SW480 (cell line): Measurements from ENCODE around the gene POLR3GL.
"Not testable (repeated sequence)": the region's sequence is repeated elsewhere in the genome, so short reads cannot be mapped to it uniquely, and the experiment has no call there.

Experiments used
- DNase-seq: peaks from one replicate; pipeline ENCODE4 v3.0.0-alpha.2; 2016; ENCODE audit warnings: low spot score

POLR3GL gene

GRCh38 chr1:145964328-145965118 lies at the start of gene POLR3GL, which contains the start of gene ANKRD34A:
TSS of gene POLR3GL (plus strand) at chr1:145964690. CDS start at chr1:145974866, 10,176 bp downstream.
TSS of gene ANKRD34A (minus strand) at chr1:145964575. CDS start at chr1:145961759, 2,816 bp downstream.
- DNase-seq = peak; percentile 91

DNA sequence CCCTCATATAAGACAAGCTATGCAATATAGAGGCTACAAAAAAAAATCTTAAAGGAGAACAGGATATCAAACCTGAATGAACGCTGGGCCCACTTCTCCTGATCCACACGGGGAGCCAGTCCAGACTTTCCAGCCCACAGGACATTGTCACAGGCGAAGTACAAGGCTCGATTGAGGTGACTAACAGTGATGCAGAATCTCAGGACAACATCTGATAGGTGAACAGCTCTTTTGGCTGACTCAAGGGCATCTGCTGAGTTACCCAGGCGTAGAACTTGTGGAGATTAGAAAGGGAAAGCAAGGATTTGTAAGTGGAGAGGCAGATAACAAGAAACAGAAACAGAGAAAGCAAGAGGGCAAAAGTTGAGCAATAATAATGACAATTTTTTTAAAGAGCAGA lies 47.7 kb upstream of the POLR3GL start:
- no peak for DNase-seq

DNA sequence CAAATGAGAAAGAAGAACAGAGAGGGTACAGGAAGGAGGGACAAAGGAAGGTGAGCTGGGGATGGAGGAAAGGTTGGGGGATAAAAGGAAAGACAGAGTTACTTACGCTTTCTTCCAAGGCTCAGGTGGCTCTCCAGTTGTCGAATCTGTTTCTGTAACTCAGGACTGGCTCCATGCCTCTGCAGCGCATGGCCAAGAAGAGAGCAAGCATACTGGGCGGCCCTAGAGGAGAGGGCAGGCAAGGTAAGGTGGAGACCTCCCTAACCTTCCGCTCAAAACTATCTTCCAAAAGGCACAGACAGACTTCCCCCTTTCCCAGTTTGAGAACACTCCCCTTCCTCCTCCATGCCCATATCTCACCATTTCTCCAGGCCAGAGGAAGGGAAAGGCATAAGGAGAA lies 46.9 kb upstream of the POLR3GL start:
- DNase-seq = no peak

- peak; percentile 72 for DNase-seq
These were observed 46.1 kb upstream of the POLR3GL start, which contains the start of gene PEX11B for GRCh38 chr1:145918144-145918991. TSS of gene PEX11B (minus strand) at chr1:145918717. CDS start at chr1:145918688, 29 bp downstream.

DNA sequence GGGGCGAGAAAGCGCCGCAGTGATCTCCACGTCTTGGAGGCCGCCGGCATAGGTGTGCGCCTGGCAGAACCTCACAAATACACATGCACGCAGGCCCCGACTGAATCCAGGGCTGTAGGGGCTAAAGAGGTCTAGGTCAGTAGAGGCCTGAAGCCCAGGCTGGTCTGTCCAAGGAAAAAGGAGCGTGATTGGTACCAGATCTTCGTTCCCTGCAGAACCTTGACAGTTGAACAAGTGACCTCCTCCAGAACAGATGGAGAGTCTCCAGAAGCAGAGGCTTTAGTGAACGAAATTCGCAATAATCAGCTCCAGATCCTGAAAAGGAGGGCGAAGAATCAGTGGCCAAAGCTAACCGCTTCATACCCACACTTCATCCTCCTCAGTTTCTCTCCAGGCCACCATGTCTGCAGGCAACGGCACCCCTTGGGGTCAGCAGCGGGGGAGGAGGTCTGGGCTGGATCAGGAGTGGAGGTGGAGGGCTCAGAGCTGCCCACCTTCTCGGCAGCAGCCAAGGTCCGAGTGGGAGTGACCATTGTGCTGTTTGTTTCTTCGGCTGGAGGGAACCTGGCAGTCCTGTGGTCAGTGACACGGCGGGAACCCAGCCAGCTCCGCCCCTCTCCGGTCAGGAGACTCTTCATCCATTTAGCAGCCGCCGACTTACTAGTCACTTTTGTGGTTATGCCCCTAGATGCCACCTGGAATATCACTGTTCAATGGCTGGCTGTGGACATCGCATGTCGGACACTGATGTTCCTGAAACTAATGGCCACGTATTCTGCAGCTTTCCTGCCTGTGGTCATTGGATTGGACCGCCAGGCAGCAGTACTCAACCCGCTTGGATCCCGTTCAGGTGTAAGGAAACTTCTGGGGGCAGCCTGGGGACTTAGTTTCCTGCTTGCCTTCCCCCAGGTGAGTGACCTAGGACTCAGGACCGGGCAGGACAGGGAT lies 45.2 kb upstream of the POLR3GL start:
- peak; percentile 80 for DNase-seq

GRCh38 chr1:145920297-145920696 lies 44.2 kb upstream of the POLR3GL start:
- DNase-seq = not testable (repeated sequence)

- no peak for DNase-seq
These were observed 42.2 kb upstream of the POLR3GL start for GRCh38 chr1:145922266-145922665.

- DNase-seq = no peak
These were observed 37.8 kb upstream of the POLR3GL start for GRCh38 chr1:145926686-145927062.

GRCh38 chr1:145927063-145927886 lies 37.2 kb upstream of the POLR3GL start, which contains the start of gene RBM8A:
TSS of gene RBM8A (minus strand) at chr1:145927484. CDS start at chr1:145927426, 58 bp downstream.
- DNase-seq = peak; percentile 98

DNA sequence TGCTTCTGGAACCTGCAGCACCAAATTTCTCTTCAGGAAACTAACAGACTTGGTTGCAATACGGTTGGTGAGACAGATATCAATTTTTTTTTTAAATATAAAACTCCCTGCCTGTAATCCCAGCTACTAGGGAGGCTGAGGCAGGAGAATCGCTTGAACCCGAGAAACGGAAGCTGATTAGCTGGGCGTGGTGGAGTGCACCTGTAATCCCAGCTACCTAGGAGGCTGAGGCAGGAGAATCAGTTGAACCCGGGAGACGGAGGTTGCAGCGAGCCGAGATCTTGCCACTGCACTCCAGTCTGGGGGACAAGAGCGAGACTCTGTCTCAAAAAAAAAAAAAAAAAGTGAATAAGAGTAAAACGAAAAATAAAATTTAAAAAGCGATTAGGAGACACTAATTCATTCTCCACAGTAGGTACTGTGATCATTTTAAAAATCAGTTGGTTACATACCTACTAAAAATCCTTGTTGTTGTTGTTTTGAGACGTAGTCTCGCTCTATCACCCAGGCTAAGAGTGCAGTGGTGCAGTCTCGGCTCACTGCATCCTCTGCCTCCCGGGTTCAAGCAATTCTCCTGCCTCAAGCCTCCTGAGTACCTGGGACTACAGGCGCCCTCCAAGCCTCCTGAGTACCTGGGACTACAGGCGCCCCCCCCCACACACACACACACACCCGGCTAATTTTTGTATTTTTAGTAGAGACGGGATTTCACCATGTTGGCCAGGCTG lies 36.4 kb upstream of the POLR3GL start:
- no peak for DNase-seq

DNA sequence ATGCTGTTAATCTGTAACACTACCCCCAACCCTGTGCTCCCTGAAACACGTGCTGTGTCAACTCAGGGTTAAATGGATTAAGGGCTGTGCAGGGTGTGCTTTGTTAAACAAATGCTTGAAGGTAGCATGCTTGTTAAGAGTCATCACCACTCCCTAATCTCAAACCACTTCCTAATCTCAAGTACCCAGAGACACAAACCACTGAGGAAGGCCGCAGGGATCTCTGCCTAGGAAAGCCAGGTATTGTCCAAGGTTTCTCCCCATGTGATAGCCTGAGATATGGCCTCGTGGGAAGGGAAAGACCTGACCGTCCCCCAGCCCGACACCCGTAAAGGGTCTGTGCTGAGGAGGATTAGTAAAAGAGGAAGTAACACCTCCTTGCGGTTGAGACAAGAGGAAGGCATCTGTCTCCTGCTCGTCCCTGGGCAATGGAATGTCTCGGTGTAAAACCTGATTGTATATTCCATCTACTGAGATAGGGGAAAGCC lies 31.9 kb upstream of the POLR3GL start:
- not testable (repeated sequence) for DNase-seq

DNA sequence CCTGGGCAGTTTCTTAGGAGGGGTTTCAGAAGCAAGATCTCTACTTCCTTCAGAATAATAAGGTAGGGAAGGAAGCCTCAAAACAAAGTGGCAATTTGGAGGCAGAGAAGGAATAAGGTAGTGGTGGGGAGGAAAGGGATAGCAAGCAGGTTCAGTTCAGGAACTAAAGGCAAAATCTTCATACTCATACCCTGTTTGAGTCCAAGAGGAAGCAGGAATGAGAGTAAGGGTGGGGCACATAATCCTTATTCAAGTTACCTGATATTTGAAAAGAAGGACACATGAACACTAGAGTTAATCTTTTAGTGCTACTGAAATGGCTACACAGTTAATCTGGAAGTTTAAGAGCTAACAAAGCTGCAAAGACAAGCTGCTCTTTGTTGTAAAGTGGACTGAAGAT lies 28.8 kb upstream of the POLR3GL start:
- no peak for DNase-seq

DNA sequence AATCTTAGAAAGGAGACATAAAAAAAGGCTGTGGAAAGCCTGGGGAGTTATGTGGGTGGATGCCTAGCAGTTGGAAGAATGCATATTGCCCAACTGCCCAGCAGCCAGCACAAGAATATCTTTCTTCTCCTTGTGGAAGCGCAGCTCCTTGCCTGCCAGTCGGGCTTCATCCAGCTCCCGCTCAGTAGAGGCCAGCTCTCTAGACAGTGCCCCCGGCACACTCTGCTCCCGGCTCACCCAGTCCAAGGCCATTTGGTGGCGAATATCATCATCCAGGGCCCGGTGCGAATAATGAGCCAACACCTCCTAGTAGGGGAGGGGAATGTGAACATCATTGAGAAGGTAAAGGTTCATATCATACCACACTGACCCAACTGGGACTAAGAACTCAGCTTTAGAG lies 28.2 kb upstream of the POLR3GL start:
- no peak for DNase-seq

DNA sequence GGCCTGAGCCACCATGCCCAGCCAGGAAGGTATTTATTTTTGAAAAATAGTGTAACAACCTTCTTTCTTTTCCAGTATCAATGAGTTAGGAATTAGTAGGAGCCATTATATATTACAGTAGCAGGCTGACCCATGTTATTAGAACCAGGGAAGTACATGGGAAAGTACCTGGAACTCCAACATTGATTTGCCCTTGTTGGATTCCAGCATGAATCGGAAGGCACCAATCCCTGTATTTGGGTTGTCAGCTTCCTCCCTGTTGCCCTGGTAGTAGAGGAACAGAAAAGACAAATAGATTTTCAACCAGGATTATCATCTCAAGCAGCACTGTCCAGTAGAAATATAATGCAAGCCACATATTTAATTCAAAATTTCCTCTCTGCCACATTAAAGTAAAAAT lies 27.1 kb upstream of the POLR3GL start:
- no peak for DNase-seq

GRCh38 chr1:145942405-145942804 lies 22.1 kb upstream of the POLR3GL start:
- DNase-seq = no peak

DNA sequence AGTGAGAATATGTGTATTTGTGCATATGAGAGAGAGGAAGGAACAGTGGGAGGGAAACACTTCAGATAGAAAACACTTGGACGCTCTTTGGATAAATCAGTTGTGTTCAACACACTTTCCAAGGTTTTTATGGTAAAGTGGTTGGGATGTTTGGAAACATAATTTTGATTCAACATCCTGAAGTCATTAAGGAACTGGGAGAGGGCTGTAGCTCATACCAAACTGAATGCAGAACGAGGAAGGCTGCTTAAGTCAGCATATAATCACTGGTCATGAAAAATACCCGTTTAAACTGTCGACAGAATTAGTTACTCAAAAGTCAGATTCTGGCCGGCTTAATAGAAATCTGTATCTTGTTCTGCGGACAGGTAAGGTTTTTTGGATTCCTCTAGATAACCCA lies 21.6 kb upstream of the POLR3GL start:
- DNase-seq = no peak

DNA sequence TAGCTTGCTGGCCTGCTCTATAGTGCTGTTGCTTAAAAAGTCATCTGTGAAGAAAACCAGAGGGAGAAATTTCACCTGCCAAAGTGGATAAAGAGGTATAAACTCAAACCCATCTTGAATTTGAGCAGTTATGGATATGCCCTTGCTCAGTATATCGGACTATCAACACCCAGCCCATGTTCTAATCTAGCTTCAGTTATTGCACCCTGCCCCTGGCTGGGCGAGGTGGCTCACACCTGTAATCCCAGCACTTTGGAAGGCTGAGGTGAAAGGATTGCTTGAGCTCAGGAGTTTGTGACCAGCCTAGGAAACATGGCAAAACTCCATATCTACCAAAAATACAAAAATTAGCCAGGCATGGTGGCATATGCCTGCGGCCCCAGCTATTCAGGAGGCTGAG lies 20.0 kb upstream of the POLR3GL start:
- no peak for DNase-seq

GRCh38 chr1:145946477-145946986 lies 18.0 kb upstream of the POLR3GL start:
- no peak for DNase-seq

DNA sequence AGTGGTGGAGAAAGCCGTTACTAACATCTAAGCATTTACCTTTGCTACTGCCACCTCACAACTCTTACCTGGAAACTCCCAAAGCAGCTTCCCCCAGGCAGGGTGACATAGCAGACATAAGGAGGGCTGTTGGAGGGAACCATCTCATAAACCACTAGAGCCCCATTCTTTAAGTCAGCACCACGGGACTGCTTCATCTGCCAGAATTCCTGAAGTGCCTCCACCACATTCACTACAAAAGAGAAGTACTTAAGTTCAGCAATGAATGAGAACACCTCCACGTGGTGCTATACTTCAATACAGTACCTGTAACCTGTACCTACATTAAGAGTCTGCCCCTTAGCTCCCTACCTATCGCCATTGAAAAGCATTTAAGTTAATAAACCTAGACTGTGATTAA lies 16.9 kb upstream of the POLR3GL start:
- no peak for DNase-seq

DNA sequence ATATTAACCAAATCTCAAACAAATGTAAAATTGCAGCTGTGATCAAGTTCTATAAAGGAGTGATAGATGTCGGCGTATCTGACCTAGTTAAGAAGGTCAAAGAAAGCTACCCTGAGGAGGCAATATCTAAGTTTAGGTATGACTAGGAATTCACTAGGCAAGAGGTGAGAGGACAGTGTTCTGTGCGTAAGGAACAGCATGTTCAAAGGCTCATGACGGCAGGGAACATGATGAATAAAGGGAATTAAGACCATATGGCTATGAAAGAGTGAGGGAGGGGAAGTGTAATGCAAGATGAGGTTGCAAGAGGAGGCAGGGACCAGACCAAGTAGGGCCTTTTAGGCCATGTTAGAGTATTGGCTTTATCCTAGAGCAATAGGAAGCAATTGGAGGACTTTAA lies 15.3 kb upstream of the POLR3GL start:
- DNase-seq = no peak
